Measurements from ENCODE around the gene LGR6. TPM values are rescaled to one million over a fixed set of nuclear protein-coding genes. Genes with fewer than 3 reads are reported as not detected.
A peak's percentile ranks its signal among the peaks of the same experiment; 100 is the strongest.

LGR6 gene
- total RNA-seq, 6 donors from 2014 or later, result 0.46 to 5.2 (median 1.1) TPM

DNA sequence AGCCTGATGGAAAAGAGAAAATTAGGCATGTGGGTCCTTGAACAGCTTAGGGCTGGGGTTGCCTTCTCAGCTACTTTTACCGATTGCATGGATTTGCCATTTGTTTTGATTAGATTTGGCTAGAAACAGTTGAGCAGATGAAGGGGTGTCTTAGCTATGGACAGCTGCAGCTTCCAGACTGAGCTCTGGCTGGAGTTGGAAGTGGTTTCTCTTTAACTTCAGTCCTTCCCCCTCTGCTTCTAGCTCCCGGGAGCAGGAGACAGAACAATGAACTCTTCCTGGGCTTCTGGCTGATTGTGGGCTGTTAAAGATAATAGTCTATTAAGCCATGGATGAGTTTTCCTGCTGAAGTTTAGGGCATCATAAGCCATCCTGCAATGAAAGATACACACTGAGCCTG is 97.4 kb downstream of the LGR6 start:
- no peak for ATAC-seq (ENCODE audit: low FRiP score in 2 of 2)
- H3K27me3 ChIP-seq, result no peaks in the 10 kb centered on the region
- H3K9me3 ChIP-seq, result no peaks in the 10 kb centered on the region
- no peak overlapping the region for H3K27ac ChIP-seq
- 59 to 69% methylated on average over 2 of the region's 2 CpGs for WGBS, 2 donors
- H3K4me1 ChIP-seq, result no peaks in the 10 kb centered on the region
- H3K36me3 ChIP-seq, result no peaks in the 10 kb centered on the region
- no peak for TF ChIP-seq POLR2AphosphoS5 (IDR thresholded peaks at IDR 0.05)
- TF ChIP-seq, protein P1, sequence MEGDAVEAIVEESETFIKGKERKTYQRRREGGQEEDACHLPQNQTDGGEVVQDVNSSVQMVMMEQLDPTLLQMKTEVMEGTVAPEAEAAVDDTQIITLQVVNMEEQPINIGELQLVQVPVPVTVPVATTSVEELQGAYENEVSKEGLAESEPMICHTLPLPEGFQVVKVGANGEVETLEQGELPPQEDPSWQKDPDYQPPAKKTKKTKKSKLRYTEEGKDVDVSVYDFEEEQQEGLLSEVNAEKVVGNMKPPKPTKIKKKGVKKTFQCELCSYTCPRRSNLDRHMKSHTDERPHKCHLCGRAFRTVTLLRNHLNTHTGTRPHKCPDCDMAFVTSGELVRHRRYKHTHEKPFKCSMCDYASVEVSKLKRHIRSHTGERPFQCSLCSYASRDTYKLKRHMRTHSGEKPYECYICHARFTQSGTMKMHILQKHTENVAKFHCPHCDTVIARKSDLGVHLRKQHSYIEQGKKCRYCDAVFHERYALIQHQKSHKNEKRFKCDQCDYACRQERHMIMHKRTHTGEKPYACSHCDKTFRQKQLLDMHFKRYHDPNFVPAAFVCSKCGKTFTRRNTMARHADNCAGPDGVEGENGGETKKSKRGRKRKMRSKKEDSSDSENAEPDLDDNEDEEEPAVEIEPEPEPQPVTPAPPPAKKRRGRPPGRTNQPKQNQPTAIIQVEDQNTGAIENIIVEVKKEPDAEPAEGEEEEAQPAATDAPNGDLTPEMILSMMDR (IDR thresholded peaks at IDR 0.05), result no peak
- TF ChIP-seq POLR2A (IDR thresholded peaks at IDR 0.05), result no peak
- TF ChIP-seq EP300 (IDR thresholded peaks at IDR 0.05), result no peak
- no peak overlapping the region for H3K4me3 ChIP-seq
- DNase-seq, result no peak

DNA sequence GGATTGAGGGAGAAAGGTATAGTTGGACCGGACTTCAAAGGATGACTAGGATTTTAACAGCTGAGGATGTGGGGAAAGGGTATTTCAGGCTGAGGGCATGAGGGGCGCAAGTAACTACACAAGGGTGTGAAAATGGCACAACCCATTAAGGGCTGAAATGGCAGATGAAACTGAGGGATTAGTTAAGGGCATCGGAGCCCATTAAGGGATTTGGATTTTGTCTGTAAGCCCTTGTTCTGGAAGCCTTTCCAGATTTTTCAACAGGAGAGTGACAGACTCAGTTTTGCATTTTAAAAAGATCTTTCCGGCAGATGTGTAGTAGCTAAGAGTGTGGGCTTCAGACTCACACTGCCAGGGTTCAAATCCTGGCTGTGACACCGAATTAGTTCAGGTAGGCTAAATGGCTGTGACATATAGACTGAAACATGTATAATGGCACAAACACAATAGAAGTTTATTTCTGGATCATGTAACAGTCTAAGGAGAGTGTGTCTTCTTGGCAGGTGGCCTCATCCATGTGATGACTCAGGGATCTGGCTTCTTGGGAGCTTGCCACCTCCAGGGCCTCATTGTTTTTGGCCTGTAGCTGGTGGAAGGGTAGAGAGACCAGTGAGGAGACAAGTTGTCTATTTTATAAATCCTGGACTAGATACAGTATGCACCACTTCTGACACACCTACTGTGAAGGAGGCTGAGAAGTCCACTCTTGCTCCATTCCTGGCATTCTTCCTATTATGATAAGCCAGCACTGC is 98.5 kb downstream of the LGR6 start:
- Histone ChIP-seq H3K36me3 (no peaks in the 10 kb centered on the region), H3K27ac (no peak overlapping the region), H3K4me1 (no peaks in the 10 kb centered on the region), H3K4me3 (no peak overlapping the region), H3K27me3 (no peaks in the 10 kb centered on the region), H3K9me3 (no peaks in the 10 kb centered on the region)
- ATAC-seq (ENCODE audit: low FRiP score in 2 of 2), result peak in 1 of 2 donors; percentile 35
- no peak for TF ChIP-seq POLR2AphosphoS5 (IDR thresholded peaks at IDR 0.05)
- no peak for TF ChIP-seq EP300 (IDR thresholded peaks at IDR 0.05)
- TF ChIP-seq, protein P1 (IDR thresholded peaks at IDR 0.05), result no peak
- no peak for TF ChIP-seq POLR2A (IDR thresholded peaks at IDR 0.05)
- WGBS, 2 donors, result 85 to 95% methylated on average over 5 of the region's 5 CpGs
- DNase-seq, result peak in 1 of 2 donors; percentile 36

DNA sequence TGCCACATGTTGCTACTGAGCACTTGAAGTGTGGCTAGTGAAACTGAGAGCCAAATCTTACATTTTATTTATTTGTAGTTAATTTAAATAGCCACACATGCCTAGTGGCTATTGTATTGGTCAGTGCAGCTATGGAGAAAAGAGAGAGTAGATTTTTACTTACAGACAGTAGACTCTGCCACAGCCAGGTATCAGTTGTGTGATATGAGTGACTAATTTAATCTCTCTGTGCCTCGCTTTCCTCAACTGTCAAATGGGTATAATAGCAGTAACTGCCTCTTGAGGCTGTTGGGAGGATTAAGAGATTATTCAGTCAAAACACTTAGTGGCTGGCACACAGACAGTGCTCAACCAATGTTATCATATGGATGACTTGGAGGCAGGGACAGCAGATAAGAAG is 99.2 kb downstream of the LGR6 start:
- H3K9me3 ChIP-seq, result no peaks in the 10 kb centered on the region
- H3K27me3 ChIP-seq, result no peaks in the 10 kb centered on the region
- no peak for DNase-seq
- ATAC-seq (ENCODE audit: low FRiP score in 2 of 2), result no peak
- H3K27ac ChIP-seq, result no peak overlapping the region
- no peaks in the 10 kb centered on the region for H3K4me1 ChIP-seq
- no peaks in the 10 kb centered on the region for H3K36me3 ChIP-seq
- WGBS, 2 donors, result 92 to 100% methylated on average over 1 of the region's 1 CpG
- TF ChIP-seq, protein P1 (IDR thresholded peaks at IDR 0.05), result no peak
- TF ChIP-seq EP300 (IDR thresholded peaks at IDR 0.05), result no peak
- no peak for TF ChIP-seq POLR2A (IDR thresholded peaks at IDR 0.05)
- no peak for TF ChIP-seq POLR2AphosphoS5 (IDR thresholded peaks at IDR 0.05)
- H3K4me3 ChIP-seq, result no peak overlapping the region

DNA sequence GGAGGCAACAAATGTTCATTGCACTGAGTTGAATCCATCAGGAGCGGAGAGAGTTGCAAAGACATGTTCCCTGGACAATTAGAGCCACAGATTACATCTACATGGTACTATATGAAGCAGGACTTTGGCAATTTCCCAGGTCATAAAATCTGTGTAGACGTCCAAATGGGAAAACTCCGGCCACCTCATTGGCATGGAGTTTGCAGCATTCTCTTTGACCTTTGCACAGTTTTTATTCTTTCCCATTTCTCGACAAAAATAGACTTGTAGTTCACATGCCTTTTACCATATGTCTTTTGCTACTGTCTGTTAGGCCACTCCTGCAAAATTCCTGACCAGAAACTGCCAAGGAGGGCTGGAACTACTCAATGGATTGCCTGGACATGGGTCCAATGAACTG is 100.0 kb downstream of the LGR6 start:
- Histone ChIP-seq H3K4me3 (no peak overlapping the region), H3K27ac (no peak overlapping the region), H3K36me3 (no peaks in the 10 kb centered on the region), H3K27me3 (no peaks in the 10 kb centered on the region), H3K4me1 (no peaks in the 10 kb centered on the region), H3K9me3 (no peaks in the 10 kb centered on the region)
- WGBS, 2 donors, result 77 to 81% methylated on average over 4 of the region's 4 CpGs
- ATAC-seq (ENCODE audit: low FRiP score in 2 of 2) (no peak), DNase-seq (no peak)
- TF ChIP-seq POLR2AphosphoS5 (IDR thresholded peaks at IDR 0.05) (no peak), EP300 (IDR thresholded peaks at IDR 0.05) (no peak), POLR2A (IDR thresholded peaks at IDR 0.05) (no peak)
- TF ChIP-seq, protein P1 (IDR thresholded peaks at IDR 0.05), result no peak

DNA sequence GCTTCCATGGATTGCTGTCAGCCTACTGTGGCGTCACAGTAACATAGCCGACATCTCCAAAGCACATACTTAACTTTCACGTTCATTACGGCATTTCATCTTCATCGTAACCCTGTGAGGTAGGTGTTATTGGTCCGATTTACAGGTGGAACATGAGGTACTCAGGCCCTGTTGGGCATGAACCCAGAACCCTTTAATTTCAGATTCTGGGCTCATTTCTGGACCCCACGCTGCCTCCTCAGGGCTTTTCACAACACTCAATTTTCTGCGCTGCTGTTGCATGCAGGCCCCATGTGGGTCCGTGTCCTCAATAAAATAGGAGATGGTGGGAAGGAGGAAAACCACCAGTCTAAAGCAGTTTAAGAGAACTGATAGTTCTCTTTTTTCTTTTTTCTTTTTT is 108.6 kb downstream of the LGR6 start:
- Histone ChIP-seq H3K27ac (no peak overlapping the region), H3K4me3 (no peak overlapping the region), H3K36me3 (no peaks in the 10 kb centered on the region), H3K4me1 (no peaks in the 10 kb centered on the region), H3K9me3 (no peaks in the 10 kb centered on the region), H3K27me3 (no peaks in the 10 kb centered on the region)
- ATAC-seq (ENCODE audit: low FRiP score in 2 of 2) (no peak), DNase-seq (no peak)
- 91 to 94% methylated on average over 9 of the region's 9 CpGs for WGBS, 2 donors
- TF ChIP-seq, protein P1 (IDR thresholded peaks at IDR 0.05), result no peak
- TF ChIP-seq EP300 (IDR thresholded peaks at IDR 0.05) (no peak), POLR2AphosphoS5 (IDR thresholded peaks at IDR 0.05) (no peak), POLR2A (IDR thresholded peaks at IDR 0.05) (no peak)

Data from upper lobe of left lung (tissue), 6 donors.